GM12875 (cell line): Measurements from ENCODE around the gene DUSP22.
A peak's percentile ranks its signal among the peaks of the same experiment; 100 is the strongest.

ENCODE experiments used
- H3K4me3 ChIP-seq: one replicate; pipeline ENCODE4 v1.5.1; 2011; ENCODE audit warnings: low read depth, low read length, control low read depth
- CTCF ChIP-seq: IDR thresholded peaks from 2 replicates; pipeline ENCODE4 v1.5.1; 2011; ENCODE audit warnings: low read depth, mild to moderate bottlenecking, control low read depth, inconsistent platforms, low read length, moderate library complexity, borderline replicate concordance; ENCODE audit not compliant: insufficient read depth

DUSP22 gene

GRCh38 chr6:388202-388903 is 96.1 kb downstream of the DUSP22 start:
- no peak overlapping the region for H3K4me3 ChIP-seq
- TF ChIP-seq CTCF = no peak

- no peak for TF ChIP-seq CTCF
- no peak overlapping the region for H3K4me3 ChIP-seq
Measured at GRCh38 chr6:389143-389542, 96.9 kb downstream of the DUSP22 start.

- H3K4me3 ChIP-seq = no peak overlapping the region
- TF ChIP-seq CTCF = no peak
Measured at GRCh38 chr6:389622-390021, 97.3 kb downstream of the DUSP22 start.

- peak; percentile 6; the same call in 1 of the 2 replicates for TF ChIP-seq CTCF
- H3K4me3 ChIP-seq = peak overlapping the region; percentile 99
Measured at GRCh38 chr6:390914-391558, 98.7 kb downstream of the DUSP22 start.

- no peak for TF ChIP-seq CTCF
Measured at GRCh38 chr6:391559-392440, 99.5 kb downstream of the DUSP22 start, which contains the start of gene IRF4. TSS of gene IRF4 (plus strand) at chr6:391752. CDS start at chr6:393153, 1,401 bp downstream.

GRCh38 chr6:392441-393390 is 100.4 kb downstream of the DUSP22 start:
- peak overlapping the region; percentile 99 for H3K4me3 ChIP-seq
- TF ChIP-seq CTCF = no peak

More at GRCh38 chr6:391559-392440, 99.5 kb downstream of the DUSP22 start, which contains the start of gene IRF4:
- peak within 1 kb of the TSS; percentile 99 for H3K4me3 ChIP-seq
